ENCODE measurements around the gene GJA4. TPM values are rescaled to one million over a fixed set of nuclear protein-coding genes. Genes with fewer than 3 reads are reported as not detected.

Gene GJA4
- total and polyA plus RNA-seq, 2 of the 13 experiments (the other 11 are each of a cell fraction or from before 2014, with no cell fraction given) = not detected

DNA sequence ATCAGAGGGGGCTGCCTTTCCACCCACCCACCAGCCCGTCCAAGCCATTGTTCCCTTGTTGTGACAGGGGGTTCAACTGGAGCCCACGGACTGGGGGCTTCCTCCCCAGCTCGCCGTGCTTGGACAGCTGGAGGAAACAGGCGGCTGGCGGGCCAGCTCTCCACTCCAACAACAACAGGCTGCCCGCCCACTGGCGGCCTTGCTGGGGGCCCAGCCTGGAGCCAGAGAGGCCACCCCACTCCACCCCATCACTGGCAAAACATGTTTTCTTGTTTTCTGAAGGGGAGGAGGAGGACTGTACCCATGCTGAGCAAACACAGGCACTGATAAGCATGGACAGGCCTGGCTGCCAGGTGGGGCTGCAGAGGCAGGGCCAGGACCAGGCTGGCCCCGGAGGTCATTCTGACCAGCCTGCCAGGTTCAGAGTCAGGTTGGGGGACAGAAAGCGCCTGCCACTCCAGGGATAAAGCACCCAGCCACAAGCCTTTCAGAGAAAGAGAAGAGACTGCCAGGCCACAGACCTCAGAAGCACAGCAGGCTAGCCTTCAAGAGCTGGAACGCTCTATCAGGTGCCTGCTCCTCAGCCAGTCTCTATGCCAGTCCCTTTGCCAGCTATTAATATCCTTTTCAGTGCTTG, 32.8 kb downstream of the GJA4 start (continued):
- TF ChIP-seq, protein P1, sequence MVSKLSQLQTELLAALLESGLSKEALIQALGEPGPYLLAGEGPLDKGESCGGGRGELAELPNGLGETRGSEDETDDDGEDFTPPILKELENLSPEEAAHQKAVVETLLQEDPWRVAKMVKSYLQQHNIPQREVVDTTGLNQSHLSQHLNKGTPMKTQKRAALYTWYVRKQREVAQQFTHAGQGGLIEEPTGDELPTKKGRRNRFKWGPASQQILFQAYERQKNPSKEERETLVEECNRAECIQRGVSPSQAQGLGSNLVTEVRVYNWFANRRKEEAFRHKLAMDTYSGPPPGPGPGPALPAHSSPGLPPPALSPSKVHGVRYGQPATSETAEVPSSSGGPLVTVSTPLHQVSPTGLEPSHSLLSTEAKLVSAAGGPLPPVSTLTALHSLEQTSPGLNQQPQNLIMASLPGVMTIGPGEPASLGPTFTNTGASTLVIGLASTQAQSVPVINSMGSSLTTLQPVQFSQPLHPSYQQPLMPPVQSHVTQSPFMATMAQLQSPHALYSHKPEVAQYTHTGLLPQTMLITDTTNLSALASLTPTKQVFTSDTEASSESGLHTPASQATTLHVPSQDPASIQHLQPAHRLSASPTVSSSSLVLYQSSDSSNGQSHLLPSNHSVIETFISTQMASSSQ (IDR thresholded peaks at IDR 0.05; ENCODE audit: low read depth) = no peak
- TF ChIP-seq, protein P1 (CRISPR knock-in tag; IDR thresholded peaks at IDR 0.05; ENCODE audit: borderline replicate concordance) = no peak; the same call in 1 of the 2 replicates
- no peak for TF ChIP-seq ZNF101 (CRISPR knock-in tag; IDR thresholded peaks at IDR 0.05; ENCODE audit: borderline replicate concordance, low read depth)
- TF ChIP-seq, protein P2, sequence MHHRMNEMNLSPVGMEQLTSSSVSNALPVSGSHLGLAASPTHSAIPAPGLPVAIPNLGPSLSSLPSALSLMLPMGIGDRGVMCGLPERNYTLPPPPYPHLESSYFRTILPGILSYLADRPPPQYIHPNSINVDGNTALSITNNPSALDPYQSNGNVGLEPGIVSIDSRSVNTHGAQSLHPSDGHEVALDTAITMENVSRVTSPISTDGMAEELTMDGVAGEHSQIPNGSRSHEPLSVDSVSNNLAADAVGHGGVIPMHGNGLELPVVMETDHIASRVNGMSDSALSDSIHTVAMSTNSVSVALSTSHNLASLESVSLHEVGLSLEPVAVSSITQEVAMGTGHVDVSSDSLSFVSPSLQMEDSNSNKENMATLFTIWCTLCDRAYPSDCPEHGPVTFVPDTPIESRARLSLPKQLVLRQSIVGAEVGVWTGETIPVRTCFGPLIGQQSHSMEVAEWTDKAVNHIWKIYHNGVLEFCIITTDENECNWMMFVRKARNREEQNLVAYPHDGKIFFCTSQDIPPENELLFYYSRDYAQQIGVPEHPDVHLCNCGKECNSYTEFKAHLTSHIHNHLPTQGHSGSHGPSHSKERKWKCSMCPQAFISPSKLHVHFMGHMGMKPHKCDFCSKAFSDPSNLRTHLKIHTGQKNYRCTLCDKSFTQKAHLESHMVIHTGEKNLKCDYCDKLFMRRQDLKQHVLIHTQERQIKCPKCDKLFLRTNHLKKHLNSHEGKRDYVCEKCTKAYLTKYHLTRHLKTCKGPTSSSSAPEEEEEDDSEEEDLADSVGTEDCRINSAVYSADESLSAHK (CRISPR knock-in tag; IDR thresholded peaks at IDR 0.05; ENCODE audit: borderline replicate concordance) = no peak
- peak; percentile 84 for TF ChIP-seq FOXA3 (CRISPR knock-in tag; IDR thresholded peaks at IDR 0.05)
- TF ChIP-seq, protein P3, sequence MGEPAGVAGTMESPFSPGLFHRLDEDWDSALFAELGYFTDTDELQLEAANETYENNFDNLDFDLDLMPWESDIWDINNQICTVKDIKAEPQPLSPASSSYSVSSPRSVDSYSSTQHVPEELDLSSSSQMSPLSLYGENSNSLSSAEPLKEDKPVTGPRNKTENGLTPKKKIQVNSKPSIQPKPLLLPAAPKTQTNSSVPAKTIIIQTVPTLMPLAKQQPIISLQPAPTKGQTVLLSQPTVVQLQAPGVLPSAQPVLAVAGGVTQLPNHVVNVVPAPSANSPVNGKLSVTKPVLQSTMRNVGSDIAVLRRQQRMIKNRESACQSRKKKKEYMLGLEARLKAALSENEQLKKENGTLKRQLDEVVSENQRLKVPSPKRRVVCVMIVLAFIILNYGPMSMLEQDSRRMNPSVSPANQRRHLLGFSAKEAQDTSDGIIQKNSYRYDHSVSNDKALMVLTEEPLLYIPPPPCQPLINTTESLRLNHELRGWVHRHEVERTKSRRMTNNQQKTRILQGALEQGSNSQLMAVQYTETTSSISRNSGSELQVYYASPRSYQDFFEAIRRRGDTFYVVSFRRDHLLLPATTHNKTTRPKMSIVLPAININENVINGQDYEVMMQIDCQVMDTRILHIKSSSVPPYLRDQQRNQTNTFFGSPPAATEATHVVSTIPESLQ (CRISPR knock-in tag; conservative IDR thresholded peaks at IDR 0.05) = no peak
- TF ChIP-seq MZF1 (CRISPR knock-in tag; IDR thresholded peaks at IDR 0.05; ENCODE audit: borderline replicate concordance) = no peak
- no peak for TF ChIP-seq NFIC (IDR thresholded peaks at IDR 0.05; ENCODE audit: low read length)
- TF ChIP-seq, protein P4, sequence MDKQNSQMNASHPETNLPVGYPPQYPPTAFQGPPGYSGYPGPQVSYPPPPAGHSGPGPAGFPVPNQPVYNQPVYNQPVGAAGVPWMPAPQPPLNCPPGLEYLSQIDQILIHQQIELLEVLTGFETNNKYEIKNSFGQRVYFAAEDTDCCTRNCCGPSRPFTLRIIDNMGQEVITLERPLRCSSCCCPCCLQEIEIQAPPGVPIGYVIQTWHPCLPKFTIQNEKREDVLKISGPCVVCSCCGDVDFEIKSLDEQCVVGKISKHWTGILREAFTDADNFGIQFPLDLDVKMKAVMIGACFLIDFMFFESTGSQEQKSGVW (CRISPR knock-in tag; IDR thresholded peaks at IDR 0.05; ENCODE audit: borderline replicate concordance) = no peak
- peak; percentile 51; the same call in 1 of the 2 replicates for TF ChIP-seq ZNF543 (CRISPR knock-in tag; IDR thresholded peaks at IDR 0.05)
- no peak for TF ChIP-seq ZNF557 (CRISPR knock-in tag; IDR thresholded peaks at IDR 0.05)
- peak; percentile 18; the same call in 1 of the 2 replicates for TF ChIP-seq GATAD1 (CRISPR knock-in tag; IDR thresholded peaks at IDR 0.05)
- TF ChIP-seq, protein P5, sequence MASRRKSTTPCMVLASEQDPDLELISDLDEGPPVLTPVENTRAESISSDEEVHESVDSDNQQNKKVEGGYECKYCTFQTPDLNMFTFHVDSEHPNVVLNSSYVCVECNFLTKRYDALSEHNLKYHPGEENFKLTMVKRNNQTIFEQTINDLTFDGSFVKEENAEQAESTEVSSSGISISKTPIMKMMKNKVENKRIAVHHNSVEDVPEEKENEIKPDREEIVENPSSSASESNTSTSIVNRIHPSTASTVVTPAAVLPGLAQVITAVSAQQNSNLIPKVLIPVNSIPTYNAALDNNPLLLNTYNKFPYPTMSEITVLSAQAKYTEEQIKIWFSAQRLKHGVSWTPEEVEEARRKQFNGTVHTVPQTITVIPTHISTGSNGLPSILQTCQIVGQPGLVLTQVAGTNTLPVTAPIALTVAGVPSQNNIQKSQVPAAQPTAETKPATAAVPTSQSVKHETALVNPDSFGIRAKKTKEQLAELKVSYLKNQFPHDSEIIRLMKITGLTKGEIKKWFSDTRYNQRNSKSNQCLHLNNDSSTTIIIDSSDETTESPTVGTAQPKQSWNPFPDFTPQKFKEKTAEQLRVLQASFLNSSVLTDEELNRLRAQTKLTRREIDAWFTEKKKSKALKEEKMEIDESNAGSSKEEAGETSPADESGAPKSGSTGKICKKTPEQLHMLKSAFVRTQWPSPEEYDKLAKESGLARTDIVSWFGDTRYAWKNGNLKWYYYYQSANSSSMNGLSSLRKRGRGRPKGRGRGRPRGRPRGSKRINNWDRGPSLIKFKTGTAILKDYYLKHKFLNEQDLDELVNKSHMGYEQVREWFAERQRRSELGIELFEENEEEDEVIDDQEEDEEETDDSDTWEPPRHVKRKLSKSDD (CRISPR knock-in tag; IDR thresholded peaks at IDR 0.05; ENCODE audit: low read depth) = no peak
- no peak for TF ChIP-seq PHB2 (IDR thresholded peaks at IDR 0.05; ENCODE audit: partially characterized antibody)
- TF ChIP-seq CAMTA2 (CRISPR knock-in tag; IDR thresholded peaks at IDR 0.05; ENCODE audit: borderline replicate concordance) = no peak

Data from HepG2 (cell line).